K562 (cell line): Measurements from ENCODE around the gene PDZRN3. TPM values are rescaled to one million over a fixed set of nuclear protein-coding genes. Genes with fewer than 3 reads are reported as not detected.

ENCODE experiments used
- ATAC-seq: fragments of 200-7000 bp; cut with Tn5 transposase; 3 replicates; pipeline ENCODE4 v1.9.1; 2020; ENCODE audit warnings: moderate library complexity
- BruUV-seq: library from RNA; stranded (reverse); fragments of 400-500 nt; replicated peaks from 2 replicates; lab custom pipeline; 2021; lab: Mats Ljungman, UMichigan
- CTCF ChIA-PET: fragments of 300-600 bp; formaldehyde crosslinking; extraction: SDS; loops from one replicate; lab custom pipeline; 2021; ENCODE audit warnings: low intra/inter-chr PET ratio; lab: Yijun Ruan, JAX
- POLR2A ChIA-PET: fragments of 300-600, 350-650 bp; sonication (Branson Sonifier 250); formaldehyde crosslinking; extraction: SDS; loops from one replicate; lab custom pipeline; 2021; ENCODE audit warnings: antibody characterized with exemption, inconsistent platforms; lab: Yijun Ruan, JAX
- DNase-seq, 4 experiments: peaks; one replicate each; pipeline versions ENCODE4 v3.0.0 to v3.0.0-alpha.2; 2011 to 2018; ENCODE audit warnings: low spot score in 3 of 4, mixed read lengths in 3 of 4; ENCODE audit errors: extremely low read depth in 1 of 4
- FAIRE-seq: peaks from 2 replicates; lab custom pipeline; 2011; peaks lifted over from hg19 to GRCh38; lab: Jason Lieb, UNC
- H2AFZ ChIP-seq: 2 replicates; pipeline ENCODE4 v1.6.0; 2011; ENCODE audit warnings: low read depth, low read length, control low read depth, inconsistent platforms
- H3K27ac ChIP-seq: fragments of 200-600 bp; 3 replicates; pipeline ENCODE4 v1.8.0; 2011; ENCODE audit warnings: low read depth, mild to moderate bottlenecking, control low read depth, inconsistent platforms, low read length, moderate library complexity, mixed read lengths; ENCODE audit errors: extremely low read depth
- H3K27me3 ChIP-seq, 2 experiments: fragments of 300-600 bp in 1 of 2; 2 replicates in 1 of 2; 3 replicates in 1 of 2; pipeline versions ENCODE4 v1.6.0 to v1.8.0; 2011; ENCODE audit warnings: inconsistent platforms in 2 of 2, low read length in 2 of 2, mild to moderate bottlenecking in 1 of 2, mixed read lengths in 1 of 2, moderate library complexity in 1 of 2; ENCODE audit not compliant: control insufficient read depth in 2 of 2, insufficient read depth in 2 of 2
- H3K36me3 ChIP-seq: fragments of 300-600 bp; 3 replicates; pipeline ENCODE4 v1.8.0; 2011; ENCODE audit warnings: mild to moderate bottlenecking, low read length, inconsistent platforms; ENCODE audit not compliant: control insufficient read depth, insufficient read depth
- H3K4me1 ChIP-seq, 2 experiments: fragments of 200-600 bp in 1 of 2; replicated peaks in 1 of 2; 2 replicates in 1 of 2; 3 replicates in 1 of 2; pipeline versions ENCODE4 v1.5.1 to v1.8.0; 2011; ENCODE audit warnings: inconsistent platforms in 2 of 2, low read length in 2 of 2, mild to moderate bottlenecking in 1 of 2, mixed read lengths in 1 of 2, moderate library complexity in 1 of 2; ENCODE audit not compliant: control insufficient read depth in 2 of 2, insufficient read depth in 2 of 2
- H3K4me2 ChIP-seq: 2 replicates; pipeline ENCODE4 v1.6.1; 2011; ENCODE audit warnings: low read length, control low read depth, inconsistent platforms, mixed read lengths; ENCODE audit not compliant: insufficient read depth
- H3K4me3 ChIP-seq: fragments of 200-600 bp; sonication (generic), shearing (Covaris generic); 2 replicates; pipeline ENCODE4 v1.5.1; 2016; ENCODE audit warnings: control low read depth, inconsistent platforms
- H3K79me2 ChIP-seq: fragments of 200-600 bp; 3 replicates; pipeline ENCODE4 v1.8.0; 2011; ENCODE audit warnings: low read length, inconsistent platforms; ENCODE audit not compliant: control insufficient read depth, insufficient read depth
- H3K9ac ChIP-seq, 2 experiments: 2 replicates each; pipeline versions ENCODE4 v1.6.0 to v1.6.1; 2011; ENCODE audit warnings: low read depth in 2 of 2, low read length in 2 of 2, control low read depth in 1 of 2, inconsistent platforms in 1 of 2, mild to moderate bottlenecking in 1 of 2, mixed read lengths in 1 of 2; ENCODE audit not compliant: insufficient read depth in 1 of 2
- H3K9me1 ChIP-seq: one replicate; pipeline ENCODE4 v1.6.0; 2011; ENCODE audit warnings: inconsistent platforms, mild to moderate bottlenecking, low read length, moderate library complexity; ENCODE audit not compliant: control insufficient read depth, insufficient read depth
- H3K9me3 ChIP-seq: replicated peaks from 2 replicates; pipeline ENCODE4 v1.5.1; 2011; ENCODE audit warnings: low read depth, low read length, inconsistent platforms; ENCODE audit not compliant: control insufficient read depth, insufficient read depth
- H4K20me1 ChIP-seq: replicated peaks from 2 replicates; pipeline ENCODE4 v1.6.1; 2011; ENCODE audit warnings: low read length, inconsistent platforms, mixed read lengths; ENCODE audit not compliant: control insufficient read depth, insufficient read depth
- BMI1 ChIP-seq: fragments of 150-350 bp; IDR thresholded peaks from 2 replicates; pipeline ENCODE4 v1.6.1; 2014; ENCODE audit warnings: low read length
- FOS ChIP-seq: IDR thresholded peaks from 3 replicates; pipeline ENCODE4 v1.6.1; 2011; ENCODE audit not compliant: insufficient read length; ENCODE audit errors: extremely low read depth
- HEY1 ChIP-seq: fragments of 250-450 bp; sonication (Bioruptor Pico); IDR thresholded peaks from 2 replicates; pipeline ENCODE4 v1.5.0; 2020; ENCODE audit warnings: mild to moderate bottlenecking, moderate library complexity, borderline replicate concordance
- HMG20B ChIP-seq: fragments of 250-450 bp; sonication (Bioruptor Pico); IDR thresholded peaks from 2 replicates; pipeline ENCODE4 v1.5.0; 2021; ENCODE audit warnings: mild to moderate bottlenecking
- KLF16 ChIP-seq: IDR thresholded peaks from 2 replicates; pipeline ENCODE4 v1.6.1; 2016; ENCODE audit warnings: antibody characterized with exemption
- MAFG ChIP-seq: fragments of 450-650 bp; conservative IDR thresholded peaks from 2 replicates; pipeline ENCODE4 v1.6.1; 2016; ENCODE audit warnings: missing genetic modification characterization, missing compliant biosample characterization
- MAFK ChIP-seq: IDR thresholded peaks from 2 replicates; pipeline ENCODE4 v1.6.1; 2011; ENCODE audit warnings: low read length, improper control_type of control experiment
- MITF ChIP-seq: IDR thresholded peaks from 2 replicates; pipeline ENCODE4 v1.6.1; 2014; ENCODE audit warnings: antibody characterized with exemption
- NFIX ChIP-seq: fragments of 250-450 bp; sonication (Bioruptor Pico); IDR thresholded peaks from 2 replicates; pipeline ENCODE4 v1.4.0; 2020; ENCODE audit warnings: low read depth, mild to moderate bottlenecking, moderate library complexity
- NR3C1 ChIP-seq: sonication (generic); formaldehyde crosslinking; IDR thresholded peaks from 2 replicates; pipeline ENCODE4 v1.8.1; 2022; ENCODE audit warnings: missing genetic modification reagents
- PTRF ChIP-seq: fragments of 450-650 bp; IDR thresholded peaks from 2 replicates; pipeline ENCODE4 v1.6.1; 2016; ENCODE audit warnings: mild to moderate bottlenecking, missing genetic modification characterization, missing compliant biosample characterization
- RAD21 ChIP-seq, 2 experiments: fragments of 250-450 bp in 1 of 2; fragments of 450-650 bp in 1 of 2; sonication (Bioruptor Pico) in 1 of 2; formaldehyde crosslinking in 1 of 2; IDR thresholded peaks in 1 of 2; conservative IDR thresholded peaks in 1 of 2; 2 replicates each; pipeline versions ENCODE4 v1.4.0 to v1.8.0; 2020 to 2022; ENCODE audit warnings: mild to moderate bottlenecking in 2 of 2, moderate library complexity in 1 of 2
- SMARCC2 ChIP-seq: fragments of 450-650 bp; IDR thresholded peaks from 2 replicates; pipeline ENCODE4 v1.6.1; 2017; ENCODE audit warnings: antibody characterized with exemption, moderate library complexity, mild to moderate bottlenecking, low read depth
- ZNF217 ChIP-seq: sonication (generic); formaldehyde crosslinking; IDR thresholded peaks from 2 replicates; pipeline ENCODE4 v1.8.0; 2022; ENCODE audit warnings: mild to moderate bottlenecking, missing genetic modification reagents
- WGBS: fragments of 100-300 bp; shearing (Covaris generic); methylation state at CpG from one replicate; pipeline ENCODE4 v1.1.6; 2016; ENCODE audit warnings: low coverage, mixed read lengths; ENCODE audit not compliant: insufficient coverage; ENCODE audit errors: missing lambda C conversion rate; 5-methylcytosine and 5-hydroxymethylcytosine counted together
- in situ Hi-C: fragments of 300-500 bp; cut with MboI; formaldehyde crosslinking; loops from 4 replicates; pipeline ENCODE4 v1.15.0; 2018; ENCODE audit warnings: inconsistent platforms, mixed read lengths
- intact Hi-C: fragments of 100-400 bp; cut with micrococcal nuclease; formaldehyde crosslinking; loops from 2 replicates; pipeline ENCODE4 v1.14.2; 2022
- polyA plus RNA-seq, 8 experiments: library from polyadenylated mRNA; depleted of rRNA in 4 of 8; stranded (reverse) in 5 of 8; unstranded in 3 of 8; fragments of >200 nt; fragmentation: Nextera tagmentation in 2 of 8; fragmentation: Illumina TruSeq in 1 of 8; extraction: Ambion mirVana in 2 of 8; extraction: Trizol in 1 of 8; gene quantifications; 2 replicates each; pipeline versions ENCODE4 v1.2.1 to v1.2.3, GENCODE V29; 2011 to 2014; ENCODE audit warnings: inconsistent platforms in 1 of 8, missing spikeins in 1 of 8
- total RNA-seq, 7 experiments: library from RNA; depleted of rRNA in 6 of 7; stranded (reverse); fragments of >200 nt in 6 of 7; fragmentation: Illumina TruSeq in 2 of 7; extraction: Trizol in 2 of 7; gene quantifications; 2 replicates each; pipeline versions ENCODE4 v1.2.1 to v1.2.3, GENCODE V29; 2011 to 2021; ENCODE audit warnings: low replicate concordance in 1 of 7

The PDZRN3 gene
- total and polyA plus RNA-seq, 9 of the 15 experiments (the other 6 are each of a cell fraction or from before 2014, with no cell fraction given): 0.16 TPM; not detected in 8

- H3K9me3 ChIP-seq: no peaks in the 10 kb centered on the region
- in situ Hi-C loops: no loop called here
Observed at GRCh38 chr3:73513260-73513659, 111.5 kb downstream of the PDZRN3 start.

GRCh38 chr3:73511571-73512525 is 112.9 kb downstream of the PDZRN3 start:
- no peak overlapping the region for H3K4me2 ChIP-seq
- DNase-seq: no peak
- TF ChIP-seq ZNF217 (CRISPR knock-in tag): no peak
- TF ChIP-seq FOS: no peak
- TF ChIP-seq MITF: no peak
- no peak for TF ChIP-seq MAFG (tag)
- TF ChIP-seq PTRF (tag): no peak
- TF ChIP-seq HEY1 (CRISPR knock-in tag): no peak
- TF ChIP-seq KLF16: no peak
- TF ChIP-seq, all 486 proteins: peak for 0
- no peaks in the 10 kb centered on the region for H3K4me1 ChIP-seq
- H3K4me3 ChIP-seq: no peak overlapping the region
- CTCF ChIA-PET: no interaction called here
- no peak overlapping the region for H2AFZ ChIP-seq
- H3K9me1 ChIP-seq: no peaks in the 10 kb centered on the region
- FAIRE-seq: no peak
- WGBS: 2% methylated on average over 19 of the region's 21 CpGs
- ATAC-seq: no peak
- POLR2A ChIA-PET: no interaction called here
- no peaks in the 10 kb centered on the region for H3K36me3 ChIP-seq
- H3K79me2 ChIP-seq: no peaks in the 10 kb centered on the region
- BruUV-seq: no TSS peak
- no peak overlapping the region for H3K27ac ChIP-seq
- H3K9me3 ChIP-seq: no peaks in the 10 kb centered on the region
- in situ Hi-C loops (no loop called here), intact Hi-C loops (no loop called here)
- no peak overlapping the region for H3K9ac ChIP-seq
- H4K20me1 ChIP-seq: no peaks in the 10 kb centered on the region
- H3K27me3 ChIP-seq: peaks cover 0 to 4% of the 10 kb centered on the region in 2 experiments; a peak in 1 of 5 replicates

More at GRCh38 chr3:73513260-73513659, 111.5 kb downstream of the PDZRN3 start:
- Histone ChIP-seq H2AFZ (no peak overlapping the region), H3K4me2 (no peak overlapping the region)
- TF ChIP-seq HMG20B: no peak
- no peak for TF ChIP-seq BMI1
- no peak for TF ChIP-seq RAD21 (CRISPR knock-in tag; conservative IDR thresholded peaks at IDR 0.05 in 1 of 2, IDR thresholded peaks at IDR 0.05 in 1 of 2)
- no peak for TF ChIP-seq NR3C1
- no peak for TF ChIP-seq MAFK
- no peak for TF ChIP-seq NFIX
- TF ChIP-seq SMARCC2: no peak
- TF ChIP-seq, all 486 proteins: peak for 0
- Histone ChIP-seq H3K9me1 (no peaks in the 10 kb centered on the region), H3K27me3 (peaks cover 0 to 4% of the 10 kb centered on the region in 2 experiments; a peak in 1 of 5 replicates), H3K27ac (no peak overlapping the region), H3K4me1 (no peaks in the 10 kb centered on the region), H4K20me1 (no peaks in the 10 kb centered on the region), H3K4me3 (no peak overlapping the region), H3K9ac (no peak overlapping the region), H3K36me3 (no peaks in the 10 kb centered on the region), H3K79me2 (no peaks in the 10 kb centered on the region)
- no peak for FAIRE-seq
- intact Hi-C loops: no loop called here
- BruUV-seq: no TSS peak
- ATAC-seq: no peak
- CTCF ChIA-PET: no interaction called here
- WGBS: 4% methylated on average over 5 of the region's 5 CpGs
- POLR2A ChIA-PET: no interaction called here
- DNase-seq: no peak
